RKO (cell line): ENCODE results near the gene CHST13.

Experiments
- DNase-seq: peaks from one replicate; pipeline ENCODE4 v3.0.0-alpha.2; 2016; ENCODE audit warnings: low spot score

The CHST13 gene

DNA sequence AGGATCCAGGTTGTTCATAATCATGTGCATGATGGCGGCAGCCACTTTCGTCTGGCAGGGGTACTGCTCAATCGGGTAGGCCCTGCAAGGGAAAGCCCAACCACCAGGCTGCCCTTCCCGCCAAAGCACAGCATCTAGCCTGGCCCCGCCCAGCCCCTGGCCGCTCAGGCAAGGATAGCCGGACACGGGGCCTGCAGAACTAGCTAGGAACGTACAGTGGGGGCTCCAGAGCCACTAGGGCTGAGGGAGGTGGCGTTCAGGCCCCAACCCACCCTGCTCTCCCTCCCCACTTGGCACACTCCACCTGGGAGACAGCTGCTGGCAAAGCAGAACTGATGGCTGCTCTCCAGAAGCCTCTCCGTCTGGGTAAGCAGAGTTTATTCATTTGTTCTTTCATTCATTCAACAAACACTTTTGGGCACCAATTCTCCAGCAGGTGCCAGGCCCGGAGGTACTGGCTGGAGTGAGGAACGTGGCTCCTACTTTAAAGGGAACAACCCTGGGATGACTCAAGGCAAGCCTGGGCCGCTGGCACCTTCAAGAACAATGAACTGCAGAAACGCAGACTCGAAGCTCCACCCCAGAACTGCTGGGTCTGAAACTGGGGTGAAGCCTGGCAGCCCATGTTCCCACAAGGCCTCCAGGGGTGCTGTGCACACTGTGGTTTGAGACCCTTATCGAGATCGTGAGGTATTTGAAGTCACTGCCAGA lies 14.2 kb upstream of the CHST13 start:
- no peak for DNase-seq

DNA sequence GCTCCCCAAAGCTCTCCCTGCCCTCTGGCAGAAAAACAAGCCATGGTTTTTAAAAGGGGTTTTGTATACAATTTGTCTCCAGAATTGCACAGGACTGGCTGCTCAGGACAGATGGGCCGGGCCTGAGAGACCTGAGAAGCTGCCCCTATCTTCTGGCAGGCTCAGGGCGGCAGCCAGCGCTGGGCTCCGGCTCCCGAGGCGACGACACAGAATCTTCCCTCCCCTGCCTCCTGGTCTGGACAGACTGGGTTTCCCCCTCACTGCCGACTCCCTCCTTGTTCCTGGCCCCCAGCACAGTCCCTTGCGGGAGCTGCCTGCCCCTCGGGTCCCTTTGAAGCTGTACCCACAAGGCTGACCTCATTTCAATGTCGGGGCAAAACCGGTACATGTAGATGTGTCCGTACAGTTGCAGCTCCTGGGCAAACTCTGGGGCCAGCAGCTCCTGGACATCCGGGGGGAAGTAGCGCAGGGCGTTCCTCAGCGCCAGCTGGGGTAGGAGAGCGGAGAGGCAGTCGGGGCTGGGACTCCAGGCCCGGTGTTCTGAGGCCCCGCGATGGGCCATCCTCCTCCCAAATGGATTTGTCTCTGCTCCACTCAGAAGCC lies 13.5 kb upstream of the CHST13 start:
- DNase-seq = no peak

DNA sequence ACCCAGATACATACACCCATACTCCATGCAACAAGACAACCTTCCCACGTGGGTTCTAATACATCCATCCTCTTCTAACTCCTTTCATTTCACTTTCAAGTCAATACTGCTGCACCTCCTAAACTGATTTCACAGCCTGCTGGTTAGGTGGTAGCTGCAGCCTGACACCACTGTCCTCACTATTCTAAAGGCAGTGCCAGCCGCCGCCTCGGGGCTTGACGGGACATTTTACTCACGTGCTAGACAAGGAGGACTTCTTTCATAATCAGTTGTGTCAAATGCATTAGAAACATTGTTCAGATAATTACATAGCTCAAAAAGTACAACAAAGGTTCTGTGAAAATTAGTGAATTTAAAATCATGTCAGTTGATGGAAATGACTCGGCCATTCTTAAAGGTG lies 12.7 kb upstream of the CHST13 start:
- DNase-seq = no peak

DNA sequence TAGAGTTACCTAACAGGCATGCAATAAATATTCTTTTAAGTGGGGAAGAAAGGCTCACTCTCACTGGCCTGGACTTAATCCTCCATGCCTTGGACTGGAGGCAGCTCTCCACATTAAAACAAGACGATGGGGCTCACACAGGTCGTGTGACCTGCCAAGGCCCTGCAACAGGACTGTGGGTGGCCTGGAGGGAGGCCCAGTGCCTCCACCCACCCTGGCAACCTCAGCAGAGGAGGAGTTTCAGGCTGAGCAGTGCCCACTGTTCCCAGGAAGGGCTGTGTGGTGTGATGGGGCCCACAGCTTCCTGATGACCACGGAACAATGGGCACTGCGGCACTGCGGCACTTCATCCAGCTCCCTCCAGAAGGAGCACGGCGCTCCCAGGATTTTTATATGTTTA lies 11.9 kb upstream of the CHST13 start:
- DNase-seq = no peak

DNA sequence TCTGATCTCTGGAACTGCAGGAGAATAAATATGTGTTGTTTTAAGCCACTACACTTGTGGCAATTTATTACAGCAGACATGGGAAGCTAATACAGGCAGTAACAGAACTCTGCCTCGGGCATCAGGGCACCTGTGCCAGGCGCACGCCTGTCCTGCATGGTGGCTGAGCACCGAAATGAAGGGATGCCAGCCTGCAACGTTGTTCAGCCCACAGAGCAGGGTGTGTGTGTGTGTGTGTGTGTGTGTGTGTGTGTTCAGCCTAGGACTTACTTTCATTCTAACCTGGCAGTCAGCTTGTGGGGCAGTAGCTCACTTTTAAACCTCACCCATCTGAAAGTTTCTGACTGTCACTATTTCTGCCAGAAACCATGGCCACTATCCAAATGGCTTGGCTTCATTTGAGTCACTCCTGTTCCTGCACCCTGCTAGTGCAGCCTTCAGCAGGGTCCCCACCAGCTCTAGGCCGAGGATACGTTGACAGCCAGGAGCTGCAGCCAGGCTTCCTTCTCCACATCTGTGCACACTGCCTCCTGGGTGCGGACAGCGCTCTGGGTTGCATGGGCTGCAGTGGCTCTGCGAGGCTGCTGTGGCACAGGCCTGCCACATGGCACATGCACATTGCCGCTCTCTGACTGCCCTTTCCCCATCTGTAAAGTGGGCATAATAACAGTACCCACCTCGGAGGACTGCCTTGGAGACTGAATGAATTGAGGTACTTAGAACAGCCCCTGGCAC lies 10.9 kb upstream of the CHST13 start:
- no peak for DNase-seq

DNA sequence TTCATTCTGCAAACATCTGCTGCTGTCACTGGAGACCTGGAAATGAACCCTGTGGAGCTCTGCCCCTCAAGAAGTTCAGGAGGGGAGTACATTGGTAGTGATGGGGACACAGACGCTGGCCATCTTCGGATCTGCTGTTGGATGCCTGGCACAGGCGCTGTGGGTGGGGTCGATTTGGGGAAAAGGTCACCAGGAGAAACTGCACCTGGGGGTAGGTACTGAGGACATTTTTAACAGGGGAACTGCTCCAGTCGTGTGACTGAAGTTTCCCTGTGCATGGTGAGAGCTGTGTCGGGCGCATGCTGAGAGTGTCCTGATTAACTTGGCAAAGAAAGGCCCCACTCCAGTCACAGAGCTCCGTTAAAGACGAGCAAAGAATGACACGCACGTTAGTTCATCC lies 9.8 kb upstream of the CHST13 start:
- DNase-seq = no peak

DNA sequence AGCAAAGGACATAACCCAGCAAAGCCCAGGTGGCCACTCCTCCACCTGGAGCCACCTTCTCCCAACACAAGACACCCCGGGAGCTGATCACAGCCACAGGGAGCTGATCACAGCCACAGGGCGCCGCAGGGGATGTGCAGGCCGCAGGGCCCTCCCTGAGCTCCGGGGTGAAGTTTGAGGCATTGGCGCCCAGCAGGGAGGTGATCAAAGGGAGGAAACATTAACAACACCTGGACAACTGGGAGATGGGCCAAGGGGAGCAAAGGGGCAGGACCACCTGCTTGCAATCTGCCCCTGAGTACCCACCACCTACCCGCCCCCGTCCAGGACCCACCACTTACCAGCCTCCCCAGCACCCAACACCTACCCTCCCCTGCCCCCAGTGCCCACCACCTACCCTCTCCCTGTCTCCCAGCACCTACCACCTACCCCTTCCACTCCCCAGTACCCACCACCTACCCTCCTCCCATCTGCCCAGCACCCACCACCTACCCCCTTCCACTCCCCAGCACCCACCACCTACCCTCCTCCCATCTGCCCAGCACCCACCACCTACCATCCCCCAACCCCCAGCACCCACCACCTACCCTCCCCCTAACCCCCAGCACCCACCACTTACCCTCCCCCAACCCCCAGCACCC lies 8.8 kb upstream of the CHST13 start:
- DNase-seq = no peak

DNA sequence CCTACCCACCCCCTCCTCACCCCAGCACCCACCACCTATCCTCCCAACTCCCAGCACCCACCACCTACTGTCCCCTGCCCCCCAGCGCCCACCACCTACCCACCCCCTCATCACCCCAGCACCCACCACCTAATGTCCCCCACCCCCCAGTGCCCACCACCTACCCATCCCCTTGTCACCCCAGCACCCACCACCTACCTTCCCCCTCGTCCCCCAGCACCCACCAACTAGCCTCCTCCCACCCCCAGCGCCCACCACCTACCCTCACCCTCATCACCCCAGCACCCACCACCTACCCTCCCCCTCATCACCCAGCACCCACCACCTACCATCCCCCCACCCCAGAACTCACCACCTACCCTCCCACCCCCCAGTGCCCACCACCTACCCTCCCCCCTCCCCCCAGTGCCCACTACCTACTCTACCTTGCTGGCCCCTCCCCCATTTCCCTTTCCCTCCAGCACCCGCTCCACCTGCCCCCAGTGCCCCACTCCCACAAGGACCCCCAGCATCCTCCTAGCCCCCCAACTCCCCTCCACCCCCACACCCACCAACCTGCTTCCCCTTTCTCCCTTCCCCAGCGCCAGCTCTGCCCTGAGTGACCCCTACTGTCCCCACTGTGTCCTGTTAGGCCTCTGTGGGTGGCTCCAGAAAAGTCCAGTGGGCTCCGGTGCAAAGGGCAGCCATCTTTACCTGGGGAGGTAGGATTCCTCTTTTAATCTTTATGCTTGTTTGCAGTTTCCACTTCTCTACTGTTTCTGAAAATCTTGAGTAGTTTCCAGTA lies 7.6 kb upstream of the CHST13 start:
- no peak for DNase-seq

DNA sequence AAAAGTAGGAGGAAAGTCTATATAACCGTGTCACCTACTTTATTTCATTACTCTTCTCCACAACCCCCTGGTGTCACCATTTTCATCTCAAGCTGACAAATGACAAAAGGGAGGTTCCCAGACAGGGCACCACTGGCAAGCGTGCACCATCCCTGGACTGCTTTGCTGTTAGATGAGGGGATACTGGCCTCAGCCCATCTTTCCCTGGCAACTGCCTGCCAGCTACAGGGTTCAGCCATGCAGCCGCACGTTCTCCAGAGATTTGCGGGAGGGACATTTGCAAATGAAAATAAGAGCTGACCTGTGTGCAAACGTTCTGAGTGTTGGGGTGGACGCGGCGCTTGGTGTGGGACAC lies 7.0 kb upstream of the CHST13 start:
- DNase-seq = no peak

DNA sequence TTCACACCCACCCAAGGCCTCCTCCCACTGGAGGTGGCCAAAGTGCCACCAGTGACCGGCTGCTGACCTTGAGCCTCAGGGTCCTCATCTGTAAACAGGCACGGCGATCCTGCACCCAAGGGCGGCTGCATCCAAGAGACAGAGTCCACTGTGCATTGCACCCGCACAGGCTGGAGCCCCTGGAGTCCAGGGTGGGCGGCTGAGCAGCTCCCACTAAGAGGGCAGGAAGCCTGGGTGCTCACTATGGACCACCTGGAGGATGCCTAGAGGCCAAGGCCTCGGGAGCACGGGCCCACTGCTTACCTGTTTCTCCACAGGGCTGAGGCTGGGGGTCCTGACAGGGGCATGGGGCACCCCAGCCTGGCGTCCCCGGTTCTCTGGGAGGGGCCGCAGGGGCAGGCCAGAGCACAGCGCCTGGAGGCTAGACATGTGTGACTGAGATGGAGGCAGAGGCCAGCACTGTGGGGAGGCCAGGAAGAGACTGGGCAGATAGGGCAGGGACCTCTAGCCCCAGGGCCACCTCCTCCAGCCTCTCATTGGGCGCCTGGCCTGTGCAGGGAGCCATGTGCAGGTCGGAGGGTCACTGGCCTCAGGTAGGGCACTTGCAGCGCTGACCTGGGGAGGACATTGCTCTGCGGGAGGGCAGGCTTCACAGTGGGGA lies 6.5 kb upstream of the CHST13 start, which contains the start of gene UROC1:
Gene UROC1, minus strand, starts transcription at position 483 of the 661 bp plus-strand sequence. Its CDS starts 54 bp downstream, at position 429.
- DNase-seq = no peak

DNA sequence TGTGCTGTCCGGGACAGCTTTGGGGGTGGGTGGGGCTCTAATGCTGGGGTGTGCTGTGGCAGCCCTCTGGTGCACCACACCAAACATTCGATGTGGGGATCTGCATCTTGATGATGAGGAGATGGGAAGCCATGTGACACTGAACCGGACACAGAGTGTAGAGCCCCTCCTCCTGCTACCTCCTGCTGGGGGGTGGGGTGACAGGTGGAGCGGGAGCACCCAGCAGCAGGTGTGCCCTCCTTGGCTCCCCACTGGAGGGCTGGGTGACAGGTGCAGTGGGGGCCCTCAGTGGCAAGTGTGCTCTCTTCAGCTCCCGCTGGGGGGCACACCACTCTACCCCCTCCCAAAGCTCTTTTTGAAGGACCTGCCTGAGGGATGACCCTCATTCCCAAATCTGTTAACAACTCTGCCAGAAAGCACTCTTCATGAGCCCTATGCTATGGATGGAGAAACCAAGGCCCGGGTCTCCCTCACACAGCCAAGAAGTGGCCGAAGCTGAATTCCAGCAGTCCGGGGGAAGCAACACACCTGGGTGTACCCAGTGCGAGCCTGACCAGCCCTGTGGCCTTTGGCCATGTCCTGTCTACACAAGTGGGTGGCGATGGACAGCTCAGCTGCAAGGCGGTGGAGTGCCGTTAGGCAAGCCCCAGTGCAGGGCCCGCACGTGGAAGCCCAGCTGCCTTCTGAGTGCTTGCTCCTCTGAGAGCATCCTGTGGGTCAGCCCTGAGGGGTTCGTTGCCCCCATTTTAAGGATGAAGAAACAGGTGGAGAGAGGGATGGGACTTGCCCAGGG lies 5.8 kb upstream of the CHST13 start:
- no peak for DNase-seq

DNA sequence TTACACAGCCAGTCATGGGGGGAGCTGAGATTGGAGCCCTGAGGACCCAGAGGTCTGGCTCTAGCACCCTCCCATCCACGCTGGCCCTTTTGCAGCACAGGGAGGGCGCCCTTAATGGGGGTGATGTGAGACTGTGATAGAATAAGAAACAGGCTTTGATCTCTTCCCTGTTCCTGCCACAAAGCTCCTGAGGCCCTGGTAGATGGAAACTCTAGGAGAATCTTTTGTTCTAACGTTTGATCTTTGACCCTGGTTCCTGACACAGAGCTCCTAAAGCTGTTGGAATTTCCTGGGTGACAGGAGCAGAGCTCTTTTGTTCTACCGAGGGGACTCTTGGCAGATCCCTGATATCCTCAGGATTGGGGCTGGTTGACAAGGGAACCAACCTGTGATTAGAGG lies 5.2 kb upstream of the CHST13 start:
- DNase-seq = no peak

DNA sequence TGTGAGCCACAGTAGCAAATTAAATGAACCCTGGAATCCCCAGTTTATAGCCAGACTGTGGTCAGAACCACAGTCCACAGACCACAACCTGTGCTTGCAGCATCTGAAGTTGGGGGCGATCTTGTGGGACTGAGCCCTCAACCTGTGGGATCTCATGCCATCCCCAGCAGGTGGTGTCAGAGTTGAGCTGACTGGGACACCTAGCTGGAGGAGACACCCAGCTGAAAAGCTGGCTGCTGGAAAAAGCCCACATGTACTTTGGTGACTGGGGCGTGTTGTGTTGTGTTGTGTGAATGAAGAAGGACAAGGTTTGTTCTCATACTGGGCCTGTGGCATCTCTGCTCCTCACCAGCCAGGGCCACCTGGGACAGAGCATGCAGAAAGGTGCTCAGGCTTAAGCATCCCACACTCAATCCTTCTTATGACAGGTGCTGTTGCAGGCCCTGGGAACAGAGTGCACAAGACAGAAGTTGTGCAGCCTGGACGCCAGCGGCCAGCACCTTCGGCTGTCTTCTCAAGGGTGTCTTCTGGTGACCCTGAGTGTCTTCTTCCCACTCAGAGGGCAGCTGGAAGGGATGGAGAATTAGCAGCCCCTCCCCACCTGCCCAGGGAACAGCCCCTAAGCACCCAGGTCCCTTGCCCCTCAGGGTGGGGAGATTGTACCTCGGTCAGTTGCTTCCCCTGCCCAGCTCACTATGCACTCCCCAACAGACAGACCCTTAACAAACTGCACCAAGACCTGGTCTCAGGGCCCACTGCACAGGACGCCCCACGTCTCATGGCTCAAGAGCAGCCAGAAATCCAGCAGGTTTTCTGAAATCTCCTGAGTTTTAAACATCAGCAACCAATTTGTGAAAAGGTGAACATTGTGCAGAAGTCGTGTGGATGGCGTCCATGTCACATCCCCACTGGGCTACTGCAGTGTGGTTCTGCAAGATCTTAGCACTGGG lies 4.2 kb upstream of the CHST13 start:
- no peak for DNase-seq

DNA sequence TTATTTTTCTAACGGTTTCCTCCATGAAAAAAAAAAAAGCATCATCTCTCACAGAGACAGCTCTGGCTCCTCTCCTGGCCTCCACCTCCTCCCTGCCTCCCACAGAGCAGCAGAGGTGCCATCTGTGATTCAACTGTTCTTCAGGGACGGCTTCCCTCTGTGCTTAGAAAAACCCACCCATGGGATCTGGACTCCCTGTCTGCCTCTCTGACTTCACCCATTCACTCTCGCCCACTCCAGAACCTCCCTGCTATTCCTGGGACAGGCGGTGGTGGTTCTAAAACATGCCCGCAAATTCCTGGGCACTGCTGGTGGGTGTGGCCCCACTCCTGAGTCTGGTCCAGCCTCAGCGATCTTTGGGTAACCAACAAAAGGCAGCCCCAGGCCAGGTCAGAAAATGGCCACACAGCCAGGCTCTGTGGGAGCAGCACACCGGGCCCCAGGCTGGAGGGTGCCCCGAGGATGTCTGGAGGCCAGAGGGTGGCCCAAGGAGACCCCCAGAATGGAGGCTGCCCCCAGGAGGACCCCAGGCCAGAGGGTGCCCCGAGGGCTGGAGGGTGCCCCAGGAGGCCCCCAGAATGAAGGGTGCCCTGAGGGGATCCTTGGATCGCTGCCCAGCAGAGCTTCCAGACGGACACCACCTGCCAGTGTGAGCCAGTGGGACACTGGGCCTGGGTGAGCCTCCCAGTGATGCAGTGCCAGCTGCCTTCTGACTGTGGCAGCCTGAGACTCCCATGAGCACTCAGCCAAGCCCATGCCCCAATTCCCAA lies 2.6 kb upstream of the CHST13 start:
- no peak for DNase-seq

DNA sequence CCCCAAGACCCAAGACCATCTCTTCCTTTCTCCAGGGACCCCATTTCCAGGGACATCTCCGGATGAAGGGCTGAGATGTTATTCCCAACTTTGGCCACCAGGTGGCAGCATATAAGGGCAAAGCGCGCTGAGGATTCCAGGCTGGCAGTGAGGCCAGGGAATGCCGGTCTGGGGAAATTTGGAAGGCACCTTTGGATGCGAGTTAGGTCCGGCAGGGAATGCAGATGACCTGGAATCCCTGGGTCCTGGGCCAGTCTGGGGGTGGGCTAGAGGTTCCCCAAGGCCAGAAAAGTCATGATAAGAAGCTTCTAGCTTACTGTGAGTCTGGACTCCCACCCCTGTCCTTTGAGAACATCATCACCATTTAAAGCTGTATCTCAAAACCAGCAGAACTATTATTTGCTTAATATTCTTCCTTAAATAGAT lies 1.6 kb upstream of the CHST13 start:
- DNase-seq = peak; percentile 45

DNA sequence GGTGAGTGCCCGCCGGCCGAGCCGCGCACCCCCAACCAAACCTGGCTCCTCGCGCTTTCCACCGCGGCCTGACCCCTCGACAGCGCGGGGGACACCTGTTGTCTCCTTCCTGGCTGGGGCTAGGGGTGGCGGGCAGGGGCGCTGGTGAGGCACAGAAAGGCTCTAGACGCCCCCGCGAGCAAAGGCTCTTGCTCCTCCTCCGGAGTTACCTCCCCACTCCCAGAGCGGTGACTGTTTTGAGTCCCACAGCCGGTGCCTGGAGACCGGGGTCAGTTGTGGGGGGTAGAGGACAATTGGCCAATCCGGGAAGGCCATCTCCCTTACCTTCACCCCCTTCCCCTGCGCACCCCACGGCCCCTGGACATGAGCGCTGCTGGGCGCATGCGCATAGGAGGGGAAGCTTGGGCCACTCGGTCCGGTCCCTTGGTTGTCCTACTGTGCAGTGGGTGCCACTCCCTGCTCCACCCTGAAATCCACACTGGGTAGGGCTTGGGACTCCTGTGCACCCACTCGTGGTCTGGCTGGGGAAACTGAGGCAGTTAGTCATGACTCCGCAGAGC lies 554 bp downstream of the CHST13 start:
- DNase-seq = no peak

DNA sequence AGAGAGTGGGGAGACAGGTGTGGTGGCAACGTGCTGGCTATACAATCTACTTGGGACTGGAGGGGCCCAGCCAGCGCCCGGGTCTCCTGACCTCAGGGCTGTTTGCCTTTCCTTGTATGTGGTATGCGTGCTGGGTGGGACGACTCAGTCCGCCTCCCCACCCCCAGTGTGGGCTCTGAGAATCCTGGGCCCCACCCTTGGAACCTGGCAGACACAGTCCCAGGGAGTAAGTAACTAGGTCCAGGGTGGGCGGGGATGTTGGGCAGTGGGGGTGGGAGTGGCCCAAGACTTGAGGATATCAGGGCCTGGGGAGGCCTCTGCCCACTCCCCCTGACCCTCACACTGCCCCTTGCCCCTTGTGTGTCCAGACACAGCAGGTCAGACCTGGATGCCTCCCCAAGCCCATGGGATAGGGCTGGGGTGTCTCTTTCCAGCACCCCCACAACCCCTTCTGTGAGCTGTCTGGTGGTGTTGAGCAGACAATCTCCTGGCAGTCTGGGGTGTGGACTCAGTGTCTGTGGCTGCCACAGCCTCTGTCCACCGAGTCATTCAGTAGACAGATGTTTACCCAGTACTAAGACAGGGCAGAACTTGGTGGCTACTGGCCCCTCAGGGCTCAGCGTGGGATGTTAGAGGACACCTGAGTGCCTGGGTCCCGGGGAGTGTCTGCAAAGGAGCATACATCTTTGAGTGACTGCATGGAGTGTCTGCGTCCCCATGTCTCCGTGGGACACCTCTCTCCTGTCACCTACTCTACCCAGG lies 1.3 kb downstream of the CHST13 start:
- no peak for DNase-seq
